ENCODE results near the gene UBE2E2.

GRCh38 chr3:23565041-23565775 is 362.1 kb downstream of the UBE2E2 start:
- TF ChIP-seq CTCF (conservative IDR thresholded peaks at IDR 0.05 in 1 of 2, IDR thresholded peaks at IDR 0.05 in 1 of 2; ENCODE audit: extremely low read depth in 1 of 2, insufficient read depth in 1 of 2, low read depth in 1 of 2, low read length in 2 of 2) (no peak), EZH2 (IDR thresholded peaks at IDR 0.05; ENCODE audit: borderline replicate concordance, low read length) (no peak)
